ENCODE measurements around the gene LDLRAD3.
A peak's percentile ranks its signal among the peaks of the same experiment; 100 is the strongest.

The LDLRAD3 gene

GRCh38 chr11:35955636-35956035 lies 11.8 kb downstream of the LDLRAD3 start:
- no peak for DNase-seq (ENCODE audit: low read depth in 2 of 2)

- no peak for DNase-seq (ENCODE audit: low read depth in 2 of 2)
Observed at GRCh38 chr11:35962369-35963138, 18.7 kb downstream of the LDLRAD3 start.

DNA sequence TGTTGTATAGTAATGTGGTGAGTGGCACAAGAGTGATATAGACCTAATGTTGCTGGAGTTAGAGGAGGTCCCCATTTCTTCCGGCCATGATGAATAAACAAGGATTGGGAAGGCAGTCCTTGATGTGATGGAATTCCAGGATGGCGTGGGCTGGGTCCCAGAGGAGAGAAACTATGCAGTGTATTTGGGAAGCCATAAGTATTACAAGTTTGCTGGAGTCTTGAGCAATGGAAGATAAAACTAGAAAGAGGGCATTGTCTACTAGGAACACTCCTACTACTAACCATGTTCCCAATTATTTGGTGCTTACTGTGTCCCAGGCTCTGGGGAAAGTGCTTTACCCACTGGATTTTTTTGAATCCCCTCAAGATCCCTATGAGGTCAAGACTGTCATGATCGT lies 20.0 kb downstream of the LDLRAD3 start:
- peak in 1 of 2 experiments; percentile 4 for DNase-seq (ENCODE audit: low read depth in 2 of 2)

DNA sequence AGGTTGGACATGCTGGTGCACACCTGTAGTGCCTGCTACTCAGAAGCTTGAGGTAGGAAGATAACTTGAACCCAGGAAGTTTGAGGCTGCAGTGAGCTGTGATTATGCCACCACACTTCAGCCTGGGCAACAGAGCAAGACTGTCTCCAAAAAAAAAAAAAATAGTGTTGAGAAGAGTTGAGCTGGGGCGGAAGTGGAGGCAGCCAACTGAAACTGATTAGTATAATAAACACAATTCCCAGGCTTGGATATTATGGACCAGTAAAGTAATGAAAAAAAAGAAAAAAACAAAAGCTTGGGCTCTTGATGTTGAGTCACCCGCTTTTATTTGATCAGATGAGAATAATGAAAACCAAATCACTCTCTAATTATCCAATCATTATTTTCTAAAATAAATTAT lies 21.0 kb downstream of the LDLRAD3 start:
- DNase-seq (ENCODE audit: low read depth in 2 of 2): peak in 1 of 2 experiments; percentile 8

DNA sequence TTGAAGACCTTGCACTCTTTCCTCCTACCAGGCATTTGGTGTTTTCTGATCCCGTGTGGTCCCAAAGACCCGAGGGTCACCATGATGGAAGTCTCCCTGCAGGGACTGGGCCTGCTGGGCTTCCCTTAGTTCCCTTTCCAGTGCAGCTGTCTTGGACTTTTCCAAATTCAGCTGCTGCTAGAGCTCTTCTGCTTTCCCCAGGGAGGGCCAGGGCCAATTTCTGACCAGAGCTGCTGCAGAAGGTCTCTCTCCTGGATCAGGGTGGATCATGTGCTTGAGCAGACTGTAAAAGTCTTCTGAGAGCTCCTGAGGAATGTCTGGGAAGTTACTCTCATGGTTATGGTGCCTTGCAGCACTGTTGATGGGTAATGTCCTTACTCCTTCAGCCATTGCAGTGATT lies 23.2 kb downstream of the LDLRAD3 start:
- no peak for DNase-seq (ENCODE audit: low read depth in 2 of 2)

DNA sequence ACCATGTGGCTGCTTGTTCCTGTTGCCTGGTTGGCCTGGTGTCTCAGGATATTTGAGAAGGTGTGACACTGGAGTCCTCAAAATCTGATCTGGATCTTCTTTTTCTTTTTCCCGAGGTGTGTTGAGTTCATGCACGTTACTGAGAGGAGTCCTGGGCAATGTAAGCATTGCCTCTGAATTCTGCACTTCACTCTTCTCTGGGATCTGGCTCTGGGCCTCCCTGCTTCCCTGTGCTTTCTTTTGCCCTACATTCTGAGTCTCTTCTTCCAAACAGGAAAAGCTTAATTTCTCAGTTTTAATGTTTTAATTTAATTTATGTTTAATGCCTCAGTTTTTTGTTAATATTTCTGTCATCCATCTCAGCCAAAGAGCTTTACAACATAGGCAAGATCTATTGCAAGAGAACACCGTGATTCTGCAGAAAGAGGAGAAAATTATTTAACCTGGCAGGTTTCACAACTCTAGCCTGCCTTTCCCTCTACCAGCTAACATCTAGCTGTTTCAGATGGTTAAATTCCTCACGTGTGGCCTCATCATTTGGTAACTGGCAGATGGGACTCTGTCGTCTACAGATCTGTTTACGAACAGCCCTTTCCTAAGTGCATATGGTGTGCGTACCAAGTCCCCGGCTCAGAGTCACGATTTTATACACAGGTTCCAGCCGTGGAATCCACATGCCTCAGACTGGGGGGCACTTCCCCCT lies 24.7 kb downstream of the LDLRAD3 start:
- DNase-seq (ENCODE audit: low read depth in 2 of 2): peak in 1 of 2 experiments; percentile 9

GRCh38 chr11:35969089-35970042 lies 25.5 kb downstream of the LDLRAD3 start:
- no peak for DNase-seq (ENCODE audit: low read depth in 2 of 2)

DNA sequence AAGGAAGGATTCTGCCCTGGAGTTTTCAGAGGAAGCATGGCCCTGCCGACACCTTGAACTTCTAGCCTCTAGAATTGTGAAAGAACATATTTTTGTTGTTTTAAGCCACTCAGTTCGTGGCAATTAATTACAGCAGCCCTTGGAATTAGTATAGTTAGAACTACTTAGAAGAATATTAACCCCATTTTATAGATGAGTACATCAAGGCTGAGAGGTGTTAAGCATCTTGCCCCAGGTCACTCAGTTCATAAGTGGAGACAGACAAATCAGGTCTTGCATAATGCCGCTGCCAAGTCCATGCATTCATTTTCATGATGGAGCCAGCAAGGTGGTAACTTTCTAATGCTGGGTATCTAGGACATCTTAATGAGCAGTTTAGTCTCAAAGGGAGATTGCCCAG lies 26.6 kb downstream of the LDLRAD3 start:
- DNase-seq (ENCODE audit: low read depth in 2 of 2): no peak

DNA sequence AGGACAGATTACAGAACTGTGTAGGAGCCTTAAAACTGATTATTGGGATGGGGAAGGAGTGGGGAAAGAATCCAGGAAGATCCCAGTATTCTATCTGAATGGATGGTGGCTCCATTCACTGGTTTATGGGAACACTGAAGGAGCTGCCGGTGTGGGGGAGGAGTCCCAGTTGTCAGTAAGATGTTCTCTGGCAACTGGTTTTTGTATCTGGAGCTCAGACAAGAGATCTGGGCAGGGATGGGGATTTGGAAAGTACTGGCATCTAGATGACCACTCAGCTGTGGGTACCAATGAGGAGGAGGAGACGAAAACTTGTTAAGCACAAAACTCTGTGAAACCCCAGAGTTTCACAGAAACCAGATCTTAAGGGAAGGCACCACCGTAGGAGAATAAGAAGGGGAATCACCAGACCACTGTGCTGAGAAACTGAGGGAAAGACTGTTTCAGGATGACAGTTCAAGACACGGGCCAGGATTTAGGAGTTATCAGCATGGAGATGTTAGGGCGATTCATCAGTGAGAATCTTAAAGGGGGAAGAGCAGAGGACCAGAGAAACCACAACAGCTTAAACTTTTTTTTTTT lies 28.1 kb downstream of the LDLRAD3 start:
- no peak for DNase-seq (ENCODE audit: low read depth in 2 of 2)

GRCh38 chr11:35974882-35975589 lies 31.2 kb downstream of the LDLRAD3 start:
- DNase-seq (ENCODE audit: low read depth in 2 of 2): no peak

- DNase-seq (ENCODE audit: low read depth in 2 of 2): no peak
Observed at GRCh38 chr11:35976434-35976833, 32.6 kb downstream of the LDLRAD3 start.

DNA sequence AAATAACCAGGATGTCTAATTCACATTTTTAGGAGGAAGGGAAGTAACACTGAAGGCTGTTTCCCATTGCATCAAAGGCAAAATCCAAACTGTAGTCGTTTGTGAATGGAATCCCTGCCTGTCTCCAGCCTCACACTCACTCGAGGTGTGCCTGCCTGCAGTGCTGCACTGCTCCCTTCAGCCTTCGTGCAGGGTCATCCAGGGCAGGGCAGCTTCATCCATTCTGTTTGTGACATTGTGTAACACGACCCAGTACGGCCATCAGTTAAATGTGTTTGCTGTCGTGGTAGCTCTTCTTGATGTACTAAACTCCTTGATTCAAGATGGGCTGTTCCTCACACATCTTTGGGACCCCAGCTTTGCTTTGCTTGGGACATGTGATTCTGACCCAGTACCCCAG lies 34.3 kb downstream of the LDLRAD3 start:
- no peak for DNase-seq (ENCODE audit: low read depth in 2 of 2)

DNA sequence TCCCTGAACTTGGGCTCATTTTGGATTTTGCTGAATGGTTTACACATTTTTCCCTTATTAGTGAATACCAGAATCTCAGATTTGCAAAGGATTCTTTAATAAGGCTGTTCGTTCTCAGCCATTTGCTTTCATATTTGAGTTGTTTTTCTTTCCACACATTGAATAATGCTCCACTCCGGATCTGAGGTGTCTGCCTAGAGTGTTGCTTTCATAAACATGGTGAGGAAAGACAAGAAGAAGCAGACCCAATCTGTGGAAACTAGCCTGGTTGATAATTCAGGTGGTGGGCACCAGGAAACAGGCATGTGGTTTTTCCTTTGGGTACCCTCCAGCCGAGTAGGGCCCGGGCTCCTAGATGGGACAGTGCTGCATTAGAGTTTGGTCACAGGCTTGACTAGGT lies 35.0 kb downstream of the LDLRAD3 start:
- no peak for DNase-seq (ENCODE audit: low read depth in 2 of 2)

- DNase-seq (ENCODE audit: low read depth in 2 of 2): no peak
Observed at GRCh38 chr11:35980686-35981390, 37.0 kb downstream of the LDLRAD3 start.

DNA sequence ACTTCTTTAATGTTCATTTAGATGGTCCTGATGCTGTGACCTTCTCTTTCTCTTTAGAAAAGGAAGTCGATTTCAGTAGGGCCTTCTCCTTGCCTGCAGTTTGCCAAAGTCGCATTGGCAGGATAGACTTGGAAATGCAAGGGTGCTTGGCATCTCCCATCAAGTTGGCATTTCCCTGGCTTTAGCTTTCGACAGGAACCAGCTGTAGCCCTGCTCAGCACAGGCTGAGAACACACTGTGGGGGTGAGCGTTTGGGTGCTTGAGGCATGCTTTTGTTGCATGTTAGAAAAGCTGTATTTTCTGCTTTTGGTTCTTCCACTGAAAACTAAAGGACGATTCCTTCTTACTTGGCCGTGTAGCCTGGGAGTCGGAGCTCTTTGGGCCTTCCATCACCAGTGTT lies 37.7 kb downstream of the LDLRAD3 start:
- DNase-seq (ENCODE audit: low read depth in 2 of 2): no peak

DNA sequence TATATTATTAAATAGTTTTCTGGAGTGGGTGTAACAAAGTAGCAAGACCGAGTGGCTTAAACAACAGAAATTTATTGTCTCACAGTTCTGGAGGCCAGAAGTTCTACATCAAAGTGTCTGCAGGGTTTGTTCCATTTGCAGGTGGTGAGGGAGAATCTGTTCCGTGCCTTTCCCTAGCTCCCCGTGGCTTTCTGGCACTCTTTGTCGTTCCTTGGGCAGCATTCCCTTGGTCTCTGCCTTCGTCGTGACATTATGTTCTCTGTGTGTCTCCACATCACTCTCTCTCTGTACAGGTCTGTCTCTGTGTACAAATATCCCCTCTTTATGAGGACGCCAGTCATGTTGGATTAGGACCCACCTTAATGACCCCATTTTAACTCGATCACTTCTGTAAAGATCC lies 38.2 kb downstream of the LDLRAD3 start:
- DNase-seq (ENCODE audit: low read depth in 2 of 2): no peak

DNA sequence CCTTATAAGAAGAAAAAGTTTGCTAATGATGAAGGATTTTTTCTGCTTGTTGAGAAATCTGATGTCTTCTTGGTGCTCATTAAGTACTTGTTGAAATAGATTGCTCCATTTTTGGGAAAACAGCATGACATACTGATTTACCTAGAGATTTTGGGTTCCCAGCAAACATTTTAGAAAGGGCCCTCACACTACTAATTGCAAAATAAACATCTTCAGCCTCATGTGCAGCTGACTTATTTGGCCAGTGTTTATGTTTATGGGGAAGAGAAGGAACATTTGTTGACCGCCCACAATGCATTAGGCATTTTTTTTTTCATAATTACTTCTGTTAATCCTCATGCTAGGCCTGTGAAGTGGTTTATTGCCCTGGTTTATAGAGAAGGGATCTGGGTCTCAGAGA lies 40.1 kb downstream of the LDLRAD3 start:
- no peak for DNase-seq (ENCODE audit: low read depth in 2 of 2)

DNA sequence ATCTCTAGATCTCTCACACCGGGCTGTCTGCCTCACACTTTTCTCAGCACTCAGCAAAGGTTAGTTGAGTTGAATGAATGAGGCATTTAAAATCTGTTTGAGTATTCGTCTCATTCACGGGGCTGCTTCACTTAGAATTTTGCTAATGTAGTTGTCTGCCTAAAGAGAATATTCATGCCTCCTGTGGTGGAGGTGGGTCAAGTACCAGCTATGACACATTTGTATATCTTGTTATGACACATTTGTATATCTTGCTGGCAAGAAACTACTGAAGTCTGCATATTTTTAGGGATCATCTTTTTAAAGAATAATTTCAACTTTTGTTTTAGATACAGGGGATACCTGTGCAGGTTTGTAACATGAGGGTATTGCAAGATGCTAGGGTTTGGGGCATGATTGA lies 43.1 kb downstream of the LDLRAD3 start:
- no peak for DNase-seq (ENCODE audit: low read depth in 2 of 2)

DNA sequence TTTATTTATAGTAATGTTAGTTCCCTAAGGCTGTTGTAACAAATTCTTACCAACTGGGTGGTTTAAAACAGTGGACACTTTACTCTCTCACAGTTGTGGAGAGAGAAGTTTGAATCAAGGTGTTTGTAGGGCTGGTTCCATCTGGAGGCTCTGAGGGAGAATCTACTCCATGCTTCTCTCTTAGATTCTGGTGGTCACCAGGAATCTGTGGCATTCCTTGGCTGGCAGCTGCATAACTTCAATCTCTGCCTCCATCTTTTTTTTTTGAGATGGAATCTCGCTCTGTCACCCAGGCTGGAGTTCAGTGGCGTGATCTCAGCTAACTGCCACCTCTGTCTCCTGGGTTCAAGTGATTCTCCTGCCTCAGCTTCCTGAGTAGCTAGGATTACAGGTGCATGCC lies 46.3 kb downstream of the LDLRAD3 start:
- DNase-seq (ENCODE audit: low read depth in 2 of 2): no peak

DNA sequence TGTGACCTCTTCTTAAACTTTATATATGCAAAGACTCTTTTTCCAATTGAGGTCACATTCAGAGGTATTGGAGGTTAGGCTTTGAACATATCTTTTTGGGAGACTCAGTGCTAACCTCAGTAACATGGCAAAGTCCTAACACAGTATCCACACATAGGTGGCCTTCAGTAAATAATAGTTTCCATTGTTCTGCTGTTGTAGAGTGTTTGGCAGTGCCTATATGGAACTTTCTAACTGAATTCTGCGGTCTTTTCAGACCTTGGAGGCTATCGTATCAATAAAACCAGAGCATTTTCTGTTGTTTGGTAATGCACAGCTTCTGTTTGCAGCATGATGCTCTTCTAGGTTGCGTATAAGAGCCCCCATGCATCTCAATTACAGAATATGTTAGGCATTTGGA lies 47.0 kb downstream of the LDLRAD3 start:
- no peak for DNase-seq (ENCODE audit: low read depth in 2 of 2)

DNA sequence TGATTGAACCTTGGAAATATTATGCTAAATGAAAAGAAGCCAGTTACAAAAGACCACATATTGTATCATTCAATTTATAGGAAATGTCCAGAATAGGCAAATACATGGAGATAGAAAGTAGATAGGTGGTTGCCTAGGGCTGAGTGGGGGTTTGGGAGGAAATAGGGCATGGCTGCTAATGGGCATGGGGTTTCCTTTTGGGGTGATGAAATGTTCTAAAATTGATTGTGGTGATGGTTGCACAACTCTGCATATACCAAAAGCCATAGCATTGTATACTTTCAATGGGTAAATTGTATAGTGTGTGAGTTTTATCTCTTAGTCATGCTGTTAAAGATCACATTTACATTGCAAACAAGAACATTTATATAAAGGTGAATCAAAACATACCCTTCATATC lies 48.7 kb downstream of the LDLRAD3 start:
- no peak for DNase-seq (ENCODE audit: low read depth in 2 of 2)

Data from fibroblast of skin of left quadriceps (primary cell).